Stomach (tissue), 4 donors: ENCODE results near the gene GLG1.

Experiments
- CTCF ChIP-seq, 7 experiments: fragments of 450-650 bp in 4 of 7; fragments of 200-600 bp in 3 of 7; sonication (generic) in 3 of 7; IDR thresholded peaks; one replicate each; pipeline ENCODE4 v1.5.1; 2016 to 2019; ENCODE audit warnings: antibody characterized with exemption in 7 of 7, control low read depth in 2 of 7, mild to moderate bottlenecking in 1 of 7
- EP300 ChIP-seq: sonication (generic); formaldehyde crosslinking; IDR thresholded peaks from one replicate; pipeline ENCODE4 v1.6.1; 2017; ENCODE audit warnings: antibody characterized with exemption
- POLR2A ChIP-seq, 4 donors: fragments of 450-650 bp; IDR thresholded peaks; one replicate each; pipeline ENCODE4 v1.6.1; 2016; ENCODE audit warnings: antibody characterized with exemption in 4 of 4, control low read depth in 2 of 4, mild to moderate bottlenecking in 1 of 4, moderate library complexity in 1 of 4
- POLR2AphosphoS5 ChIP-seq, 3 donors: sonication (generic); formaldehyde crosslinking; IDR thresholded peaks; one replicate each; pipeline ENCODE4 v1.6.1; 2016; ENCODE audit warnings: antibody characterized with exemption in 3 of 3

- TF ChIP-seq EP300 (no peak), CTCF (IDR thresholded peaks at IDR 0.05) (no peak), POLR2A (IDR thresholded peaks at IDR 0.05) (no peak), POLR2AphosphoS5 (IDR thresholded peaks at IDR 0.05) (no peak)
Observed at GRCh38 chr16:74607962-74608356, 1.0 kb upstream of the GLG1 start.
